Stomach (tissue), 4 donors: ENCODE results near the gene RTN4.

Experiments
- POLR2A ChIP-seq, 4 donors: fragments of 450-650 bp; IDR thresholded peaks; one replicate each; pipeline ENCODE4 v1.6.1; 2016; ENCODE audit warnings: antibody characterized with exemption in 4 of 4, control low read depth in 2 of 4, mild to moderate bottlenecking in 1 of 4, moderate library complexity in 1 of 4
- POLR2AphosphoS5 ChIP-seq, 3 donors: sonication (generic); formaldehyde crosslinking; IDR thresholded peaks; one replicate each; pipeline ENCODE4 v1.6.1; 2016; ENCODE audit warnings: antibody characterized with exemption in 3 of 3
- TF ChIP-seq, protein P1 (sequence below), 7 experiments: fragments of 450-650 bp in 4 of 7; fragments of 200-600 bp in 3 of 7; sonication (generic) in 3 of 7; IDR thresholded peaks; one replicate each; pipeline ENCODE4 v1.5.1; 2016 to 2019; ENCODE audit warnings: antibody characterized with exemption in 7 of 7, control low read depth in 2 of 7, mild to moderate bottlenecking in 1 of 7

DNA sequence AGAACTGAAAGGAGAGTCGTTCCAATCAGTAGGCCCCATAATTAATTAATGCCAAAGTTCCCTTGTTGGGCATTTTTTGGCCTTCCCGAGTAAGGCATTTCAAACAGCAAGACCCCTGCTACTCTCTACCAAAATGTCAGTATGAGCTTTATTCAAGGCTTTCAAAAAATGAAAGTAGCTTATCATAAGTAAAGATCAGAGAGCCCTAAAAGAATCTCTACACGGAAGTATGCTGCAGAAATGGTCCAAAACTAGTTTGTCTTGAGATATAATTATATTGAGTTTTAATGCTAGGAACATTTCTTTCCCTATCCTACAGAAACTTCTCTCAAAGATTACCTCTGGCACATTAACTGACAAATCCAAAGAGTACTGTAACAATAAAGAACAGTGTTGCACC, 43.9 kb downstream of the RTN4 start:
- TF ChIP-seq, protein P1, sequence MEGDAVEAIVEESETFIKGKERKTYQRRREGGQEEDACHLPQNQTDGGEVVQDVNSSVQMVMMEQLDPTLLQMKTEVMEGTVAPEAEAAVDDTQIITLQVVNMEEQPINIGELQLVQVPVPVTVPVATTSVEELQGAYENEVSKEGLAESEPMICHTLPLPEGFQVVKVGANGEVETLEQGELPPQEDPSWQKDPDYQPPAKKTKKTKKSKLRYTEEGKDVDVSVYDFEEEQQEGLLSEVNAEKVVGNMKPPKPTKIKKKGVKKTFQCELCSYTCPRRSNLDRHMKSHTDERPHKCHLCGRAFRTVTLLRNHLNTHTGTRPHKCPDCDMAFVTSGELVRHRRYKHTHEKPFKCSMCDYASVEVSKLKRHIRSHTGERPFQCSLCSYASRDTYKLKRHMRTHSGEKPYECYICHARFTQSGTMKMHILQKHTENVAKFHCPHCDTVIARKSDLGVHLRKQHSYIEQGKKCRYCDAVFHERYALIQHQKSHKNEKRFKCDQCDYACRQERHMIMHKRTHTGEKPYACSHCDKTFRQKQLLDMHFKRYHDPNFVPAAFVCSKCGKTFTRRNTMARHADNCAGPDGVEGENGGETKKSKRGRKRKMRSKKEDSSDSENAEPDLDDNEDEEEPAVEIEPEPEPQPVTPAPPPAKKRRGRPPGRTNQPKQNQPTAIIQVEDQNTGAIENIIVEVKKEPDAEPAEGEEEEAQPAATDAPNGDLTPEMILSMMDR (IDR thresholded peaks at IDR 0.05): no peak
- TF ChIP-seq POLR2A (IDR thresholded peaks at IDR 0.05) (no peak), POLR2AphosphoS5 (IDR thresholded peaks at IDR 0.05) (no peak)
